Right lobe of liver (tissue), 4 donors: ENCODE measurements around the gene MICAL1.

Experiments
- POLR2A ChIP-seq: fragments of 450-650 bp; IDR thresholded peaks from one replicate; pipeline ENCODE4 v1.6.1; 2017; ENCODE audit warnings: antibody characterized with exemption, mild to moderate bottlenecking
- TF ChIP-seq, protein P1 (sequence below), 4 donors: fragments of 200-600 bp in 3 of 4; fragments of 450-650 bp in 1 of 4; IDR thresholded peaks; one replicate each; pipeline versions ENCODE4 v1.5.1 to v1.8.0; 2016 to 2022; ENCODE audit warnings: antibody characterized with exemption in 4 of 4, mild to moderate bottlenecking in 2 of 4
- donor health status: DM: no; HTN: no; CAD: no.
- donor health status: DM: no; HTN: no; CAD: no.
- donor health status: DM: no; HTN: yes; CAD: no.

DNA sequence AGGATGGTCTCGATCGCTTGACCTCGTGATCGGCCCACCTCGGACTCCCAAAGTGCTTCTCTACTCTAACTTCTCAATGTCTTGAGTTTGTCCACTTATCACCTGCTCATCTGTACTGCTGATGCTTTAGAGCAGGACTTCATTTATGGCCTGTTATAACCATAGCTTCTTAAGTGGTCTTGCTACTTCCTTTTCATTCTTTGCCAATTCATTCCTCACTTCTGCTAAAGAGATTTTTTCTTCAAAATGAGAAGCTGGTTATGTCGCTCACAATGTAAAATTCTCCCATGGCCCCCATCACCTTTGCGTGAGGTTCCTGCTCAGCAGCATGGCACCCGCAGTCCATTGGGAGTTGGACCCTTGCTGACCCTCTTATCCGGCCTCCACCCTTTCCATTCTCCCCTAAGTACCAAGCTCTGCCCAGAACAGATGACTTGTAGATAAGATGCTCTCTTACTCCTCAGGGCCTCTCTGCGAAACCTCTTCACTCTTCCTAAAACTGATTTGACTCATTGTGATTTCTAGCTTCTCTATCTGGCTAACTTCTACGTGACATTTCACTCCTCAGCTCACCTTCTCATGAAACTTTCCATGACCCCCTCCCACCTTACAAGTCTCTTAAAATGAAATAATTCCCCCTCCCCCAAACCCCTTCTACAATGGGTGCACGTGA is 59.4 kb downstream of the MICAL1 start:
- TF ChIP-seq, protein P1, sequence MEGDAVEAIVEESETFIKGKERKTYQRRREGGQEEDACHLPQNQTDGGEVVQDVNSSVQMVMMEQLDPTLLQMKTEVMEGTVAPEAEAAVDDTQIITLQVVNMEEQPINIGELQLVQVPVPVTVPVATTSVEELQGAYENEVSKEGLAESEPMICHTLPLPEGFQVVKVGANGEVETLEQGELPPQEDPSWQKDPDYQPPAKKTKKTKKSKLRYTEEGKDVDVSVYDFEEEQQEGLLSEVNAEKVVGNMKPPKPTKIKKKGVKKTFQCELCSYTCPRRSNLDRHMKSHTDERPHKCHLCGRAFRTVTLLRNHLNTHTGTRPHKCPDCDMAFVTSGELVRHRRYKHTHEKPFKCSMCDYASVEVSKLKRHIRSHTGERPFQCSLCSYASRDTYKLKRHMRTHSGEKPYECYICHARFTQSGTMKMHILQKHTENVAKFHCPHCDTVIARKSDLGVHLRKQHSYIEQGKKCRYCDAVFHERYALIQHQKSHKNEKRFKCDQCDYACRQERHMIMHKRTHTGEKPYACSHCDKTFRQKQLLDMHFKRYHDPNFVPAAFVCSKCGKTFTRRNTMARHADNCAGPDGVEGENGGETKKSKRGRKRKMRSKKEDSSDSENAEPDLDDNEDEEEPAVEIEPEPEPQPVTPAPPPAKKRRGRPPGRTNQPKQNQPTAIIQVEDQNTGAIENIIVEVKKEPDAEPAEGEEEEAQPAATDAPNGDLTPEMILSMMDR (IDR thresholded peaks at IDR 0.05), result no peak
- no peak for TF ChIP-seq POLR2A
